HEK293 (cell line): ENCODE measurements around the gene ABCA12.
A peak's percentile ranks its signal among the peaks of the same experiment; 100 is the strongest.

Experiments used
- CTCF ChIA-PET: fragments of 350-600 bp; formaldehyde crosslinking; extraction: SDS; loops from one replicate; lab custom pipeline; 2021; ENCODE audit warnings: antibody characterized with exemption; lab: Yijun Ruan, JAX
- POLR2A ChIA-PET: fragments of 300-600 bp; formaldehyde crosslinking; extraction: SDS; loops from one replicate; lab custom pipeline; 2020; ENCODE audit warnings: antibody characterized with exemption, inconsistent platforms; lab: Yijun Ruan, JAX
- H3K27ac ChIP-seq: fragments of 200-500 bp; sonication (Bioruptor generic); 2 replicates; pipeline ENCODE4 v1.5.1; 2014; ENCODE audit warnings: low read depth, low read length, control low read depth, inconsistent platforms; ENCODE audit errors: extremely low read depth
- H3K36me3 ChIP-seq, 2 experiments: fragments of 200-500 bp in 1 of 2; sonication (Bioruptor generic) in 1 of 2; 1 replicate in 1 of 2; 2 replicates in 1 of 2; pipeline ENCODE4 v1.5.1; 2014 to 2017; ENCODE audit warnings: inconsistent platforms in 2 of 2, low read length in 2 of 2; ENCODE audit not compliant: control insufficient read depth in 2 of 2, insufficient read depth in 1 of 2
- H3K4me1 ChIP-seq: fragments of 200-500 bp; sonication (Bioruptor generic); 2 replicates; pipeline ENCODE4 v1.5.1; 2014; ENCODE audit warnings: mild to moderate bottlenecking, low read length, inconsistent platforms; ENCODE audit not compliant: control insufficient read depth, insufficient read depth
- H3K4me3 ChIP-seq: 2 replicates; pipeline ENCODE4 v1.5.1; 2011; ENCODE audit warnings: low read depth, mild to moderate bottlenecking, control low read depth, low read length, moderate library complexity
- H3K9me3 ChIP-seq: fragments of 200-500 bp; sonication (Bioruptor generic); 2 replicates; pipeline ENCODE4 v1.5.1; 2014; ENCODE audit warnings: low read depth, low read length, inconsistent platforms; ENCODE audit not compliant: control insufficient read depth, insufficient read depth
- BCL11A ChIP-seq: fragments of 450-650 bp; formaldehyde crosslinking; IDR thresholded peaks from 2 replicates; pipeline ENCODE4 v1.5.1; 2016; ENCODE audit warnings: low read depth, missing biosample characterization, missing genetic modification characterization
- GLIS2 ChIP-seq: fragments of 450-650 bp; formaldehyde crosslinking; IDR thresholded peaks from 2 replicates; pipeline ENCODE4 v1.5.1; 2016; ENCODE audit warnings: missing biosample characterization, missing genetic modification characterization
- KLF7 ChIP-seq: fragments of 450-650 bp; formaldehyde crosslinking; IDR thresholded peaks from 2 replicates; pipeline ENCODE4 v1.5.1; 2016; ENCODE audit warnings: missing biosample characterization, missing genetic modification characterization, borderline replicate concordance
- KLF8 ChIP-seq: fragments of 450-650 bp; formaldehyde crosslinking; IDR thresholded peaks from 2 replicates; pipeline ENCODE4 v1.5.1; 2016; ENCODE audit warnings: missing biosample characterization, missing genetic modification characterization
- REPIN1 ChIP-seq: fragments of 450-650 bp; formaldehyde crosslinking; IDR thresholded peaks from 2 replicates; pipeline ENCODE4 v1.5.1; 2017; ENCODE audit warnings: missing biosample characterization, missing genetic modification characterization, low read depth
- SP3 ChIP-seq: fragments of 450-650 bp; formaldehyde crosslinking; IDR thresholded peaks from 2 replicates; pipeline ENCODE4 v1.5.1; 2016; ENCODE audit warnings: missing biosample characterization, missing genetic modification characterization
- ZBTB20 ChIP-seq: fragments of 450-650 bp; formaldehyde crosslinking; IDR thresholded peaks from 2 replicates; pipeline ENCODE4 v1.5.1; 2016; ENCODE audit warnings: missing biosample characterization, missing genetic modification characterization
- ZBTB49 ChIP-seq: fragments of 450-650 bp; formaldehyde crosslinking; IDR thresholded peaks from 2 replicates; pipeline ENCODE4 v1.5.1; 2016; ENCODE audit warnings: missing biosample characterization, missing genetic modification characterization, low read depth
- ZNF10 ChIP-seq: fragments of 450-650 bp; formaldehyde crosslinking; IDR thresholded peaks from 2 replicates; pipeline ENCODE4 v1.5.1; 2017; ENCODE audit warnings: missing biosample characterization, missing genetic modification characterization
- ZNF121 ChIP-seq: fragments of 450-650 bp; formaldehyde crosslinking; IDR thresholded peaks from 2 replicates; pipeline ENCODE4 v1.5.1; 2016; ENCODE audit warnings: missing biosample characterization, missing genetic modification characterization
- ZNF132 ChIP-seq: fragments of 450-650 bp; formaldehyde crosslinking; IDR thresholded peaks from 2 replicates; pipeline ENCODE4 v1.5.1; 2017; ENCODE audit warnings: missing biosample characterization, missing genetic modification characterization, borderline replicate concordance
- ZNF148 ChIP-seq: fragments of 450-650 bp; formaldehyde crosslinking; IDR thresholded peaks from 2 replicates; pipeline ENCODE4 v1.5.0; 2017; ENCODE audit warnings: missing biosample characterization, missing genetic modification characterization, borderline replicate concordance
- ZNF18 ChIP-seq: fragments of 450-650 bp; formaldehyde crosslinking; IDR thresholded peaks from 2 replicates; pipeline ENCODE4 v1.5.1; 2016; ENCODE audit warnings: missing biosample characterization, missing genetic modification characterization
- ZNF214 ChIP-seq: fragments of 450-650 bp; formaldehyde crosslinking; IDR thresholded peaks from 2 replicates; pipeline ENCODE4 v1.5.1; 2017; ENCODE audit warnings: missing biosample characterization, mild to moderate bottlenecking, missing genetic modification characterization, borderline replicate concordance
- ZNF324 ChIP-seq: fragments of 450-650 bp; formaldehyde crosslinking; IDR thresholded peaks from 2 replicates; pipeline ENCODE4 v1.5.1; 2016; ENCODE audit warnings: missing biosample characterization, missing genetic modification characterization
- ZNF362 ChIP-seq: fragments of 450-650 bp; formaldehyde crosslinking; IDR thresholded peaks from 2 replicates; pipeline ENCODE4 v1.5.1; 2016; ENCODE audit warnings: missing biosample characterization, missing genetic modification characterization
- ZNF473 ChIP-seq: fragments of 450-650 bp; formaldehyde crosslinking; IDR thresholded peaks from 2 replicates; pipeline ENCODE4 v1.5.1; 2017; ENCODE audit warnings: missing biosample characterization, missing genetic modification characterization
- ZNF513 ChIP-seq: fragments of 450-650 bp; IDR thresholded peaks from 2 replicates; pipeline ENCODE4 v1.5.1; 2018; ENCODE audit warnings: missing biosample characterization, missing genetic modification characterization
- ZNF600 ChIP-seq: fragments of 450-650 bp; formaldehyde crosslinking; IDR thresholded peaks from 2 replicates; pipeline ENCODE4 v1.5.1; 2016; ENCODE audit warnings: missing biosample characterization, missing genetic modification characterization
- ZNF610 ChIP-seq: fragments of 450-650 bp; formaldehyde crosslinking; IDR thresholded peaks from 2 replicates; pipeline ENCODE4 v1.5.1; 2016; ENCODE audit warnings: missing biosample characterization, missing genetic modification characterization, borderline replicate concordance
- ZNF660 ChIP-seq: fragments of 450-650 bp; IDR thresholded peaks from 2 replicates; pipeline ENCODE4 v1.5.1; 2018; ENCODE audit warnings: missing biosample characterization, mild to moderate bottlenecking, missing genetic modification characterization
- ZNF701 ChIP-seq: fragments of 450-650 bp; formaldehyde crosslinking; IDR thresholded peaks from 2 replicates; pipeline ENCODE4 v1.5.1; 2016; ENCODE audit warnings: missing biosample characterization, missing genetic modification characterization

The ABCA12 gene

GRCh38 chr2:215186021-215186420 is 47.6 kb upstream of the ABCA12 start:
- Histone ChIP-seq H3K4me1 (no peaks in the 10 kb centered on the region), H3K36me3 (no peaks in the 10 kb centered on the region)
- POLR2A ChIA-PET: no interaction called here
- TF ChIP-seq BCL11A (tag by site-specific recombination) (no peak), ZNF10 (tag by site-specific recombination) (peak; percentile 93)
- TF ChIP-seq, all 188 proteins: peak for 1
- Histone ChIP-seq H3K4me3 (no peak overlapping the region), H3K27ac (no peak overlapping the region), H3K9me3 (no peaks in the 10 kb centered on the region)
- CTCF ChIA-PET: no interaction called here

GRCh38 chr2:215178121-215178520 is 39.7 kb upstream of the ABCA12 start:
- Histone ChIP-seq H3K36me3 (no peaks in the 10 kb centered on the region), H3K4me3 (no peak overlapping the region), H3K27ac (no peak overlapping the region), H3K4me1 (no peaks in the 10 kb centered on the region), H3K9me3 (no peaks in the 10 kb centered on the region)
- CTCF ChIA-PET: no interaction called here
- POLR2A ChIA-PET: no interaction called here
- TF ChIP-seq ZNF121 (tag by site-specific recombination): no peak
- no peak for TF ChIP-seq ZNF132 (tag by site-specific recombination)
- no peak for TF ChIP-seq KLF7 (tag by site-specific recombination)
- TF ChIP-seq ZNF701: no peak
- TF ChIP-seq ZNF214: no peak
- TF ChIP-seq ZNF324: no peak
- no peak for TF ChIP-seq ZNF148 (tag by site-specific recombination)

GRCh38 chr2:215171796-215172195 is 33.4 kb upstream of the ABCA12 start:
- no peak overlapping the region for H3K4me3 ChIP-seq
- CTCF ChIA-PET: no interaction called here
- H3K27ac ChIP-seq: no peak overlapping the region
- no peaks in the 10 kb centered on the region for H3K36me3 ChIP-seq
- H3K9me3 ChIP-seq: no peaks in the 10 kb centered on the region
- POLR2A ChIA-PET: no interaction called here
- TF ChIP-seq ZNF362 (tag by site-specific recombination): no peak
- no peak for TF ChIP-seq ZNF10 (tag by site-specific recombination)
- no peak for TF ChIP-seq KLF8
- TF ChIP-seq REPIN1 (tag by site-specific recombination): no peak
- TF ChIP-seq ZNF513 (tag by site-specific recombination): no peak
- no peak for TF ChIP-seq ZNF660
- TF ChIP-seq ZNF18 (tag by site-specific recombination): no peak
- no peak for TF ChIP-seq ZNF600 (tag by site-specific recombination)
- TF ChIP-seq ZBTB20: no peak
- TF ChIP-seq GLIS2 (tag by site-specific recombination): no peak
- TF ChIP-seq ZBTB49 (tag by site-specific recombination): no peak
- TF ChIP-seq SP3 (tag by site-specific recombination): no peak
- no peak for TF ChIP-seq ZNF610 (tag by site-specific recombination)
- TF ChIP-seq ZNF473 (tag by site-specific recombination): no peak
- TF ChIP-seq, all 188 proteins: peak for 0
- H3K4me1 ChIP-seq: no peaks in the 10 kb centered on the region
